T-helper 2 cell treated with Interferon-gamma antibody and Interleukin-4, amounts not matched to agents 5 μg/mL and 100 μg/mL, for 36 hours (primary cell): ENCODE measurements around the gene CNDP1.

Source experiments
- DNase-seq: peaks from one replicate; pipeline ENCODE4 v3.0.0; 2021; ENCODE audit warnings: low spot score
- H3K27ac Mint-ChIP-seq: one replicate; pipeline ENCODE4 v1.8.0; 2021; ENCODE audit warnings: mild to moderate bottlenecking, mixed read lengths
- H3K27me3 Mint-ChIP-seq: one replicate; pipeline ENCODE4 v1.8.0; 2021; ENCODE audit warnings: low read depth, mixed read lengths
- H3K36me3 Mint-ChIP-seq: one replicate; pipeline ENCODE4 v1.8.0; 2021; ENCODE audit warnings: low read depth, mixed read lengths
- H3K4me1 Mint-ChIP-seq: one replicate; pipeline ENCODE4 v1.8.0; 2021; ENCODE audit warnings: low read depth, mixed read lengths
- H3K4me3 Mint-ChIP-seq: one replicate; pipeline ENCODE4 v1.8.0; 2022; ENCODE audit warnings: mild to moderate bottlenecking, moderate library complexity, mixed read lengths
- H3K9me3 Mint-ChIP-seq: one replicate; pipeline ENCODE4 v1.8.0; 2021; ENCODE audit warnings: mixed read lengths

Gene CNDP1

GRCh38 chr18:74510770-74511095 is 23.6 kb upstream of the CNDP1 start:
- no peak overlapping the region for H3K27ac Mint-ChIP-seq
- no peaks in the 10 kb centered on the region for H3K9me3 Mint-ChIP-seq
- H3K4me1 Mint-ChIP-seq, result peaks cover 3% of the 10 kb centered on the region
- no peak overlapping the region for H3K4me3 Mint-ChIP-seq
- H3K27me3 Mint-ChIP-seq, result no peaks in the 10 kb centered on the region
- no peak for DNase-seq
- peaks cover 55% of the 10 kb centered on the region for H3K36me3 Mint-ChIP-seq

GRCh38 chr18:74511823-74512222 is 22.5 kb upstream of the CNDP1 start:
- peaks cover under 1% of the 10 kb centered on the region for H3K4me1 Mint-ChIP-seq
- H3K36me3 Mint-ChIP-seq, result peaks cover 48% of the 10 kb centered on the region

GRCh38 chr18:74512321-74513053 is 21.8 kb upstream of the CNDP1 start:
- Mint-ChIP-seq H3K4me1 (no peaks in the 10 kb centered on the region), H3K27me3 (no peaks in the 10 kb centered on the region), H3K36me3 (peaks cover 45% of the 10 kb centered on the region)

More at GRCh38 chr18:74511823-74512222, 22.5 kb upstream of the CNDP1 start:
- no peaks in the 10 kb centered on the region for H3K9me3 Mint-ChIP-seq
- H3K27ac Mint-ChIP-seq, result no peak overlapping the region
- no peak overlapping the region for H3K4me3 Mint-ChIP-seq
- DNase-seq, result no peak
- no peaks in the 10 kb centered on the region for H3K27me3 Mint-ChIP-seq

GRCh38 chr18:74513149-74513882 is 21.0 kb upstream of the CNDP1 start:
- DNase-seq, result no peak
- H3K4me1 Mint-ChIP-seq, result no peaks in the 10 kb centered on the region
- H3K9me3 Mint-ChIP-seq, result no peaks in the 10 kb centered on the region
- no peaks in the 10 kb centered on the region for H3K27me3 Mint-ChIP-seq
- no peak overlapping the region for H3K4me3 Mint-ChIP-seq
- H3K36me3 Mint-ChIP-seq, result peaks cover 41% of the 10 kb centered on the region
- no peak overlapping the region for H3K27ac Mint-ChIP-seq

More at GRCh38 chr18:74512321-74513053, 21.8 kb upstream of the CNDP1 start:
- DNase-seq, result no peak
- no peak overlapping the region for H3K27ac Mint-ChIP-seq
- H3K4me3 Mint-ChIP-seq, result no peak overlapping the region
- H3K9me3 Mint-ChIP-seq, result no peaks in the 10 kb centered on the region

- Mint-ChIP-seq H3K4me1 (no peaks in the 10 kb centered on the region), H3K27ac (no peak overlapping the region), H3K4me3 (no peak overlapping the region), H3K9me3 (no peaks in the 10 kb centered on the region), H3K27me3 (no peaks in the 10 kb centered on the region), H3K36me3 (peaks cover 40% of the 10 kb centered on the region)
- DNase-seq, result no peak
Measured at GRCh38 chr18:74513883-74514205, 20.5 kb upstream of the CNDP1 start.

GRCh38 chr18:74514860-74515495 is 19.3 kb upstream of the CNDP1 start:
- Mint-ChIP-seq H3K27ac (no peak overlapping the region), H3K4me1 (no peaks in the 10 kb centered on the region), H3K27me3 (no peaks in the 10 kb centered on the region), H3K4me3 (no peak overlapping the region), H3K36me3 (peaks cover 44% of the 10 kb centered on the region), H3K9me3 (no peaks in the 10 kb centered on the region)
- no peak for DNase-seq

GRCh38 chr18:74515620-74516231 is 18.6 kb upstream of the CNDP1 start:
- Mint-ChIP-seq H3K36me3 (peaks cover 46% of the 10 kb centered on the region), H3K4me3 (no peak overlapping the region), H3K9me3 (no peaks in the 10 kb centered on the region), H3K27ac (no peak overlapping the region), H3K27me3 (no peaks in the 10 kb centered on the region), H3K4me1 (no peaks in the 10 kb centered on the region)
- DNase-seq, result no peak

- DNase-seq, result no peak
- H3K27ac Mint-ChIP-seq, result no peak overlapping the region
- no peak overlapping the region for H3K4me3 Mint-ChIP-seq
- no peaks in the 10 kb centered on the region for H3K9me3 Mint-ChIP-seq
- H3K36me3 Mint-ChIP-seq, result peaks cover 48% of the 10 kb centered on the region
- no peaks in the 10 kb centered on the region for H3K27me3 Mint-ChIP-seq
- H3K4me1 Mint-ChIP-seq, result no peaks in the 10 kb centered on the region
Measured at GRCh38 chr18:74516271-74517235, 17.7 kb upstream of the CNDP1 start.

GRCh38 chr18:74517236-74517630 is 17.1 kb upstream of the CNDP1 start:
- H3K4me3 Mint-ChIP-seq, result no peak overlapping the region
- H3K4me1 Mint-ChIP-seq, result no peaks in the 10 kb centered on the region
- no peaks in the 10 kb centered on the region for H3K27me3 Mint-ChIP-seq
- DNase-seq, result no peak
- no peaks in the 10 kb centered on the region for H3K9me3 Mint-ChIP-seq
- H3K27ac Mint-ChIP-seq, result no peak overlapping the region
- H3K36me3 Mint-ChIP-seq, result peaks cover 48% of the 10 kb centered on the region

- H3K4me1 Mint-ChIP-seq, result no peaks in the 10 kb centered on the region
- peaks cover 39% of the 10 kb centered on the region for H3K36me3 Mint-ChIP-seq
- no peak for DNase-seq
- no peaks in the 10 kb centered on the region for H3K27me3 Mint-ChIP-seq
- H3K9me3 Mint-ChIP-seq, result no peaks in the 10 kb centered on the region
- H3K27ac Mint-ChIP-seq, result no peak overlapping the region
- no peak overlapping the region for H3K4me3 Mint-ChIP-seq
Measured at GRCh38 chr18:74518456-74519295, 15.6 kb upstream of the CNDP1 start.

- Mint-ChIP-seq H3K4me1 (no peaks in the 10 kb centered on the region), H3K36me3 (peaks cover 35% of the 10 kb centered on the region), H3K9me3 (no peaks in the 10 kb centered on the region), H3K4me3 (no peak overlapping the region), H3K27ac (no peak overlapping the region), H3K27me3 (no peaks in the 10 kb centered on the region)
- DNase-seq, result no peak
Measured at GRCh38 chr18:74519320-74520095, 14.8 kb upstream of the CNDP1 start.

GRCh38 chr18:74520096-74520833 is 14.0 kb upstream of the CNDP1 start:
- Mint-ChIP-seq H3K27ac (no peak overlapping the region), H3K27me3 (no peaks in the 10 kb centered on the region), H3K4me1 (no peaks in the 10 kb centered on the region)

More at GRCh38 chr18:74520096-74520833, 14.0 kb upstream of the CNDP1 start:
- no peaks in the 10 kb centered on the region for H3K9me3 Mint-ChIP-seq
- H3K36me3 Mint-ChIP-seq, result peaks cover 29% of the 10 kb centered on the region
- DNase-seq, result no peak
- H3K4me3 Mint-ChIP-seq, result no peak overlapping the region
